T-helper 2 cell (primary cell): ENCODE measurements around the gene AP1G1.
"Not testable (repeated sequence)": the region's sequence is repeated elsewhere in the genome, so short reads cannot be mapped to it uniquely, and the experiment has no call there.

Source experiments
- DNase-seq, 5 experiments: peaks; one replicate each; pipeline versions ENCODE4 v3.0.0 to v3.0.0-alpha.2; 2012 to 2022

AP1G1 gene

DNA sequence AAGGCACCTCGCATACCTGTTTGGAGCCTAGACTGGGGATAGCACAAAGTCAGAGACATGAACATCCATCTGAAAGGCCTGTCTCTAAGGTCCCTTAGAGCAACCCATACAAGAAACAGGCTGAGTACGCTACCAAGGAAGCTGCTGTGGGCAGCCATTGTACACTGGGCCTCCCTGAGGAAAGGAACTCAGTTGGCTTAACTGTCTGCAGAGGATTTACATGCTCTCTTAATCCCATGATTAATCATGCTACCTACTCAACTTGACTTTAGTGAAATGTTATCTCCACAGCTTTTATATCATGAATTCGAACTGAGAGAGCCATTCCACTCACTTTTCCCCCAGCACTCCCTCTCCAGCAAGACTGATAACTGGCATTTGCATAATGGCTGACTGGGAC, 110.1 kb downstream of the AP1G1 start:
- DNase-seq = no peak

DNA sequence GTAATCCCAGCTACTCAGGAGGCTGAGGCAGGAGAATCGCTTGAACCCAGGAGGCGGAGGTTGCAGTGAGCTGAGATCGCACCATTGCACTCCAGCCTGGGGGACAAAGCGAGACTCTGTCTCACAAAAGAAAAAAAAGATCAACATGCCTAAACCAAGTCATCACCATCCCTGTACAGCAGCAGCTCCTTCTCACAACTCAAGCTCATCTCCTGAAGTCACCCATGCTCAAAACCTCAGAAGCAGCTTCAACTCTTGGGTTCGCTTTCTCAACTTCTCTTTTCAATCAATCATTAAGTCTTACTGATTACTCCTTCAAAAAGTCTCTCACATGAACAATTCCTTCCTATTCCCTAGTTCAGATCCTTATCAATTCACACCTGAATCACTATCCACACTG, 115.5 kb downstream of the AP1G1 start:
- no peak for DNase-seq

- DNase-seq = no peak
Measured at GRCh38 chr16:71689901-71690300, 118.7 kb downstream of the AP1G1 start.

GRCh38 chr16:71687861-71688260, 120.8 kb downstream of the AP1G1 start:
- DNase-seq = no peak

DNA sequence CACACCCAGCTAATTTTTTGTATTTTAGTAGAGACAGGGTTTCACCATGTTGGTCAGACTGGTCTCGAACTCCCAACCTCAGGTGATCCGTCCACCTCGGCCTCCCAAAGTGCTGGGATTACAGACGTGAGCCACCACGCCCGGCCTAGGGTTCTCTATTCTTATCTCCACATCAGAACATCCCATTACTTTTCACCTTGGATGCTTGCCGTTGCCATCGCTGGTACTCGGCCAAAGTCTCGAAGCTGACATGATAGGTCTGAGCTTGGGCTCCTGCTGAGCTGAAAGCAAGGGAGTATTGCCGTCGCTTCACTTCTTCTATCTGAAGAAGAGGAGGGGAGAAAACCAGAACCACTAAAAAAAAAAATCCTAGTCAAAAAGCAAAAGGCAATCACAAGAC, 124.4 kb downstream of the AP1G1 start:
- DNase-seq = not testable (repeated sequence)

- DNase-seq = no peak
Measured at GRCh38 chr16:71681360-71681759, 127.3 kb downstream of the AP1G1 start.
